Adrenal gland (tissue), 5 donors: ENCODE measurements around the gene ASB1.

ENCODE experiments used
- POLR2A ChIP-seq, 2 donors: fragments of 450-650 bp; IDR thresholded peaks; one replicate each; pipeline ENCODE4 v1.6.1; 2017; ENCODE audit warnings: antibody characterized with exemption in 2 of 2, mild to moderate bottlenecking in 2 of 2, moderate library complexity in 1 of 2
- TF ChIP-seq, protein P1 (sequence below), 6 experiments: fragments of 450-650 bp in 4 of 6; fragments of 200-600 bp in 2 of 6; sonication (generic) in 1 of 6; IDR thresholded peaks; 1 replicate in 5 of 6; 2 replicates in 1 of 6; pipeline versions ENCODE4 v1.5.1 to v1.8.0; 2016 to 2021; ENCODE audit warnings: antibody characterized with exemption in 6 of 6, mild to moderate bottlenecking in 2 of 6, moderate library complexity in 1 of 6
- donor health status: DM: no; HTN: no; CAD: no.

DNA sequence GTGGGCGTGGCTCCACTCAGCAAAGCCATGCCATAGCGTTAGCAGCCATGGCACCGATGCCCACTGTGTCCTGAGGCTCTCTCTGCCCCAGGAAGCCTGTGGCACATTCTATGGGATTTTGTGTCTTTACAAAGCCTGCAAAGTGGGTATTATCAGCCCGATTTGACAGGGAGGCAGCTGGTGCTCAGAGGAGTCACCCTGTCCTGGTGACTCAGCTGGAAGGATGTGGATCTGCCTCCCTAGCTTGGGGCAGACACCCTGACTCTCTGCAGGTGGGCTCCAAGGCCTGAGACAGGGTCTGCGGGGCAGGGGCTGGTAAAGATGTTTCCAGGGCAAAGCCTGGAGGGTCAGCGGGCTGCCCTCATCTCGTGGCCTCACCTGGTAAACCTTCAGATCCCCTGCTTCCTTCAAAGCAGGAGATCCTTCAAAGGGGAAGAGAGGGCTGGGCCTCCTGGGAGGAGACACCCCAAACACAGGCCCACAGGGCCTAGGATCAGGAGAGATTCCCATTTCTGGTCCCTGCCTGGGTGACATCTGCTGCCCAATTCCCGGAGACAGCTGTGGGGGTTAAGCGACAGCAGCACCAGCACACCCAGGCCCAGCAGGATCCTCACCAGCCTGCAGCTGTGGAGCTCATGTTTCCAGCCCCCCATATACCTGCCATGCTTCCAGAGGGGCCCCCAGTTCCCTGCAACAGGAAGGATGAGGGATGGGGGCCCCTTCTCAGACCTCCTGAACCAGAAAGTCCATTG lies 3.0 kb upstream of the ASB1 start:
- TF ChIP-seq, protein P1, sequence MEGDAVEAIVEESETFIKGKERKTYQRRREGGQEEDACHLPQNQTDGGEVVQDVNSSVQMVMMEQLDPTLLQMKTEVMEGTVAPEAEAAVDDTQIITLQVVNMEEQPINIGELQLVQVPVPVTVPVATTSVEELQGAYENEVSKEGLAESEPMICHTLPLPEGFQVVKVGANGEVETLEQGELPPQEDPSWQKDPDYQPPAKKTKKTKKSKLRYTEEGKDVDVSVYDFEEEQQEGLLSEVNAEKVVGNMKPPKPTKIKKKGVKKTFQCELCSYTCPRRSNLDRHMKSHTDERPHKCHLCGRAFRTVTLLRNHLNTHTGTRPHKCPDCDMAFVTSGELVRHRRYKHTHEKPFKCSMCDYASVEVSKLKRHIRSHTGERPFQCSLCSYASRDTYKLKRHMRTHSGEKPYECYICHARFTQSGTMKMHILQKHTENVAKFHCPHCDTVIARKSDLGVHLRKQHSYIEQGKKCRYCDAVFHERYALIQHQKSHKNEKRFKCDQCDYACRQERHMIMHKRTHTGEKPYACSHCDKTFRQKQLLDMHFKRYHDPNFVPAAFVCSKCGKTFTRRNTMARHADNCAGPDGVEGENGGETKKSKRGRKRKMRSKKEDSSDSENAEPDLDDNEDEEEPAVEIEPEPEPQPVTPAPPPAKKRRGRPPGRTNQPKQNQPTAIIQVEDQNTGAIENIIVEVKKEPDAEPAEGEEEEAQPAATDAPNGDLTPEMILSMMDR (IDR thresholded peaks at IDR 0.05) = no peak
- no peak for TF ChIP-seq POLR2A (IDR thresholded peaks at IDR 0.05)
